Measurements from ENCODE around the gene MYDGF. TPM values are rescaled to one million over a fixed set of nuclear protein-coding genes. Genes with fewer than 3 reads are reported as not detected.

The MYDGF gene
- total and polyA plus RNA-seq, 4 donors, result 85.1 to 222 (median 144) TPM

DNA sequence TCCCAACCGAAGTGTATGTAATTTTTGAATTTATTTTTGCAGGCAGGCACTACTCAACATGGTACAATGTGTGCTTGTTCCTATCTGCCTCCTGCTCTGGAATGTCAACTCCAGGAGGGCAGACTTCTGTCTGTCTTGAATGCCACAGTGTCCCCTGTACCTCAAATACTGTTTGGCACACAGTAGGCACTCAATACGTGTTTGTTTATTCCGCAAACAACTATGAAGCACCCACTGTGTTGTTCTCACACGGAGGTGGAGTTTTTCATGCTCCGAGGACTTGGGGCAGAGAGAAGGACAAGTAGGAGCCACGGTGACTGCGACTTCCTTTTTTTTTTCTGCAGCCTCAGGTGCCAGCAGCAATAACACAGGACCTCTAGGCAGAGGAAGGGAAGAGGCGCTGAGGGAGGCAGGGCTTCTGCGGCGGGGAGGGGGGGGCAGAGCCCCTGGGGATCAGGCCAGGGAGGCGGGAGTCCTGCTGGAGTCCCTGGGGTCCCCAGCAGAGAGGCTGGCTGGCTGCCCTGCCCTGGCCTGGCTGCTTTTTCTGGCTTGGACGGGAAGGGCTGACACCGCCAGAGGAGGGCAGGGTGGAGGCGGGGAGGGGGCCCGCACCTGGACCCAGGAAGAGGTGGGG lies 60.1 kb downstream of the MYDGF start:
- H3K9ac ChIP-seq (ENCODE audit: low read depth in 1 of 2, low read length in 2 of 2), result no peak overlapping the region
- TF ChIP-seq EGR1 (IDR thresholded peaks at IDR 0.05; ENCODE audit: low read depth in 2 of 2) (no peak), YY1 (IDR thresholded peaks at IDR 0.05) (no peak), SP1 (IDR thresholded peaks at IDR 0.05) (no peak)
- no peaks in the 10 kb centered on the region for H3K27me3 ChIP-seq (ENCODE audit: control insufficient read depth in 4 of 4, insufficient read depth in 4 of 4, low read length in 3 of 4)
- no peak for DNase-seq (ENCODE audit: low spot score)
- H3K4me1 ChIP-seq (ENCODE audit: control insufficient read depth in 4 of 4, insufficient read depth in 4 of 4, low read length in 3 of 4), result peaks cover 4 to 13% (median 12%) of the 10 kb centered on the region in 4 donors
- 30% methylated on average over 15 of the region's 15 CpGs for WGBS
- no peaks in the 10 kb centered on the region for H3K9me3 ChIP-seq (ENCODE audit: control insufficient read depth in 4 of 4, low read length in 3 of 4)
- H3K27ac ChIP-seq (ENCODE audit: low read depth in 1 of 2, low read length in 2 of 2), result no peak overlapping the region
- no peaks in the 10 kb centered on the region for H3K36me3 ChIP-seq (ENCODE audit: control insufficient read depth in 4 of 4, insufficient read depth in 3 of 4, low read depth in 1 of 4, low read length in 3 of 4)
- no peak overlapping the region for H3K4me3 ChIP-seq (ENCODE audit: low read depth in 1 of 3, low read length in 3 of 3)

Other genes with a start within 250 kb of the MYDGF start
- 10 to 100 TPM; 33.0 to 92.3 TPM for gene UBXN6, start 212.5 kb downstream of the MYDGF start, total RNA-seq
- 10 to 100 TPM; 39.5 to 68.6 TPM for gene UBXN6, start 212.5 kb downstream of the MYDGF start, polyA plus RNA-seq
- 10 to 100 TPM; 14.9 to 15.7 TPM for gene HDGFL2, start 198.0 kb downstream of the MYDGF start, total RNA-seq
- gene HDGFL2, start 198.0 kb downstream of the MYDGF start, polyA plus RNA-seq, result 10 to 100 TPM in 1 of 2 donors, 1 to 10 TPM in 1; 3.4 to 13.2 TPM
- gene PLIN4, start 151.9 kb downstream of the MYDGF start, total RNA-seq, result 10 to 100 TPM in 1 of 2 donors, 1 to 10 TPM in 1; 3.1 to 49.1 TPM
- gene PLIN4, start 151.9 kb downstream of the MYDGF start, polyA plus RNA-seq, result 10 to 100 TPM in 1 of 2 donors, 1 to 10 TPM in 1; 5.0 to 14.1 TPM
- gene PLIN5, start 135.1 kb downstream of the MYDGF start, total RNA-seq, result 10 to 100 TPM; 13.3 to 83.8 TPM
- gene PLIN5, start 135.1 kb downstream of the MYDGF start, polyA plus RNA-seq, result 10 to 100 TPM; 51.8 to 61.5 TPM
- gene LRG1, start 130.3 kb downstream of the MYDGF start, total RNA-seq, result 100 to 1,000 TPM in 1 of 2 donors, 10 to 100 TPM in 1; 57.8 to 581 TPM
- gene LRG1, start 130.3 kb downstream of the MYDGF start, polyA plus RNA-seq, result 1,000 to 10,000 TPM in 1 of 2 donors, 100 to 1,000 TPM in 1; 741 to 1,122 TPM
- gene SEMA6B, start 110.7 kb downstream of the MYDGF start, total RNA-seq, result 1 to 10 TPM; 2.8 to 3.1 TPM
- 1 to 10 TPM in 1 of 2 donors, under 1 TPM in 1; 0.58 to 3.2 TPM for gene SEMA6B, start 110.7 kb downstream of the MYDGF start, polyA plus RNA-seq
- gene TNFAIP8L1, start 30.8 kb downstream of the MYDGF start, total RNA-seq, result 10 to 100 TPM; 15.6 to 29.0 TPM
- gene TNFAIP8L1, start 30.8 kb downstream of the MYDGF start, polyA plus RNA-seq, result 10 to 100 TPM; 19.1 to 21.2 TPM
- gene DPP9, start 53.5 kb upstream of the MYDGF start, total RNA-seq, result 10 to 100 TPM; 27.3 to 74.5 TPM
- 10 to 100 TPM; 20.5 to 53.4 TPM for gene DPP9, start 53.5 kb upstream of the MYDGF start, polyA plus RNA-seq
- gene FEM1A, start 121.4 kb upstream of the MYDGF start, total RNA-seq, result 10 to 100 TPM in 1 of 2 donors, 1 to 10 TPM in 1; 10.0 to 15.1 TPM
- gene FEM1A, start 121.4 kb upstream of the MYDGF start, polyA plus RNA-seq, result 1 to 10 TPM in 1 of 2 donors, under 1 TPM in 1; 0.25 to 4.9 TPM
- 1 to 10 TPM; 2.1 to 4.6 TPM for gene TICAM1, start 161.4 kb upstream of the MYDGF start, total RNA-seq
- gene TICAM1, start 161.4 kb upstream of the MYDGF start, polyA plus RNA-seq, result 1 to 10 TPM; 6.3 to 8.6 TPM
- gene PLIN3, start 197.3 kb upstream of the MYDGF start, total RNA-seq, result 10 to 100 TPM; 22.3 to 30.2 TPM
- 10 to 100 TPM; 16.9 to 19.2 TPM for gene PLIN3, start 197.3 kb upstream of the MYDGF start, polyA plus RNA-seq
- gene ARRDC5, start 232.6 kb upstream of the MYDGF start, total RNA-seq, result under 1 TPM; 0.05 to 0.25 TPM
- not detected for gene ARRDC5, start 232.6 kb upstream of the MYDGF start, polyA plus RNA-seq
- gene UHRF1, start 239.2 kb upstream of the MYDGF start, total RNA-seq, result 10 to 100 TPM in 1 of 2 donors, under 1 TPM in 1; 0.25 to 57.4 TPM
- gene UHRF1, start 239.2 kb upstream of the MYDGF start, polyA plus RNA-seq, result 1 to 10 TPM in 1 of 2 donors, under 1 TPM in 1; 0.06 to 1.2 TPM

Measured in liver (tissue), 9 donors.